Activated naive CD4-positive, alpha-beta T cell treated with anti-CD3 and anti-CD28 coated beads, Interleukin-2, amount 10 ng/mL, durations not matched to agents 7 days and 5 days (primary cell): ENCODE data around the gene PCSK6.
A peak's percentile ranks its signal among the peaks of the same experiment; 100 is the strongest.
"Not testable (repeated sequence)": the region's sequence is repeated elsewhere in the genome, so short reads cannot be mapped to it uniquely, and the experiment has no call there.

Source experiments
- CTCF ChIA-PET: fragments of 350-600 bp; sonication (Branson Sonifier 250); formaldehyde crosslinking; loops from one replicate; lab custom pipeline; 2021; ENCODE audit warnings: antibody characterized with exemption; lab: Charles Lee
- DNase-seq: peaks from one replicate; pipeline ENCODE4 v3.0.0-alpha.2; 2020
- H3K27ac Mint-ChIP-seq: one replicate; pipeline ENCODE4 v1.8.0; 2021; ENCODE audit warnings: mild to moderate bottlenecking, moderate library complexity, mixed read lengths
- H3K27me3 Mint-ChIP-seq: one replicate; pipeline ENCODE4 v1.8.0; 2021; ENCODE audit warnings: mild to moderate bottlenecking, mixed read lengths
- H3K36me3 Mint-ChIP-seq: one replicate; pipeline ENCODE4 v1.8.0; 2021; ENCODE audit warnings: mixed read lengths
- H3K4me1 Mint-ChIP-seq: one replicate; pipeline ENCODE4 v1.8.0; 2021; ENCODE audit warnings: mixed read lengths
- H3K4me3 Mint-ChIP-seq: one replicate; pipeline ENCODE4 v1.8.0; 2021; ENCODE audit warnings: mild to moderate bottlenecking, moderate library complexity, mixed read lengths
- H3K9me3 Mint-ChIP-seq: one replicate; pipeline ENCODE4 v1.8.0; 2021; ENCODE audit warnings: mixed read lengths

Gene PCSK6

DNA sequence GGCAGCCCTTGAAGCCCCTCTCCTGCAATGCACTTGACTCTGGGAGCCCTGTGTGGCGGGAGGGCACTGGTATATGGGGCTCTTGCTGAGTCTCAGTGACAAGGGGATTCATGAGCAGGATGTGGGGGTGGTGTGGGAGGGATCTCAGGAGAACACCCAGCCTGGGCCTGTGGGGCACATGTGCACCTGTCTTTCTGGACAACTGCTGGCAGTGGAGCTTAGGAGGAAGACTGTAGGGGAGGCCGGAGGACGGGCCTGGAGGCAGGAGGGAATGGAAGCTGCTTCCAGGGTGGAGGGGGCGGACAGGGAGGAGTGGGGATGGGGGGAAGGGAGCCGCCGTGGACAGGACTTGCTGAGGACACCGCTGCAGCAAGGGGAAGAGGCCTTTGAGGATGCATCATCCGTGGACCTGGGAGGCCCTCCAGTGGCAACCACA lies 183.7 kb downstream of the PCSK6 start:
- no peak for DNase-seq
- Mint-ChIP-seq H3K4me3 (no peak overlapping the region), H3K27ac (no peak overlapping the region), H3K36me3 (no peaks in the 10 kb centered on the region), H3K4me1 (no peaks in the 10 kb centered on the region), H3K9me3 (no peaks in the 10 kb centered on the region), H3K27me3 (peaks cover 9% of the 10 kb centered on the region)
- CTCF ChIA-PET = interaction anchor here (2.7 to 4.4 kb wide), 2 partner anchors 9 to 15 kb away, joined by 6 to 16 read pairs; no protein-coding TSS in a partner anchor

DNA sequence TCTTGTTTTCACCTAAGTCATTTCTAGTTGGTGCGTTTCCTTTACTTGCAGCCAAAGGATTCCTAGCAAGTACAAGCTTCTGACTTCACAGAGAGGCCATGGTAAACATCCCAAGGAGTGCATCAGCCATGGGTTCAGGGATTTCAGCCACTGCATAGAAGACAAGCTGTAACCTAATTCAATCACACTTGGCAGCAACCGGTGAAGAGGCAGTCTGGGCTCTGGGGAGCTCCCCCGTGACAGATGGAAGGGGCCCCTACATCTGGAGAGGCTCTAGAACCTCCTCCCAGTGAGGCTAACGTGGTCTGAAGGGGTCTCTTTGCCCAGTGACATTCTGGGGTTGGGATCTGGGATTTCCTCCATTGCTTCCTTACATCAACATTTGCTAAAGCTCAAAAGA lies 186.1 kb downstream of the PCSK6 start:
- no peaks in the 10 kb centered on the region for H3K36me3 Mint-ChIP-seq
- H3K27me3 Mint-ChIP-seq = peaks cover 4% of the 10 kb centered on the region
- H3K4me3 Mint-ChIP-seq = no peak overlapping the region
- no peaks in the 10 kb centered on the region for H3K9me3 Mint-ChIP-seq
- CTCF ChIA-PET = interaction anchor here (0.9 to 6.9 kb wide), 6 partner anchors 12 to 338 kb away, joined by 3 to 52 read pairs (median 11); no protein-coding TSS in a partner anchor
- H3K4me1 Mint-ChIP-seq = no peaks in the 10 kb centered on the region
- no peak overlapping the region for H3K27ac Mint-ChIP-seq
- DNase-seq = no peak

DNA sequence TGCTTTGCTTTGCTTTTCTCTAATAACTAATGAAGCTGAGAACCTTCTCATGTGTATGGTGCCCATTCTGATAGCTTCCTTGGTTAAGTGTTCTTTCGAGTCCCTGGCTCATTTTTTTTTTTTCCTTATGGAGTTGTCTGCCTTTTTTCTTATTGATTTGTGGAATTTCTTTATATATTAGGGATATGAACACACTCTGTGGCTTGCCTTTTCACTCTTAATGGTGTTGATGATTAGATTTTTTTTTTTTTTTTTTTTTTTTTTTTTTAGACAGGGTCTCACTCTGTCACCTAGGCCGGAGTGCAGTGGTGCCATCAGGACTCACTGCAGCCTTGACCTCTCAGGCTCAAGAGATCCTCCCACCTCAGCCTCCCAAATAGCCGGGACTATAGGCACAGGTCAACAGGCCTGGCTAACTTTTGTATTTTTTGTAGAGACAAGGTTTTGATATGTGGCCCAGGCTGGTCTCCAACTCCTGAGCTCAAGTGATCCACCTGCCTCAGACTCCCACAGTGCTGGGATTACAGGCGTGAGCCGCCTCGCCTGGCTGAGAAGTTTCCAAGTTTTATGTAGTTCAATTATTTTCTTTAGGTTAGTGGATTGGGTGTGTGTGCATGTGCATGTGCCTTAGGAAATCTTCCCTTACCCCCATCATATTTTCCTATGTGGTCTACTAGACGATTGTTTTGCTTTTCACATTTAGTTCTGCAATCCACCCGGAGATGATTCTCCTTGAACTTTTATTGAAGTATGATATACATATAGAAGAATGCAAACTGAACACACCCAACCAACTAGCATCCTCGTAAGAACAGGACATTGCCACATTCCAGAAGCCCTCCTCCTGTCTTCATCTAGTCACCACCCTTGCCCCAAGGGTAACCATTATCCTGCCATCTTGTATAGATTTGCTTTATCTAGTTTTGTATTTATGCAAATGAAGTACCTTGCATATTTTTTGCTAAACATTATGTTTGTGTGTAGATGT lies 192.8 kb downstream of the PCSK6 start:
- Mint-ChIP-seq H3K9me3 (no peaks in the 10 kb centered on the region), H3K36me3 (peaks cover 18% of the 10 kb centered on the region), H3K4me3 (peak overlapping the region; percentile 87), H3K4me1 (peaks cover 36% of the 10 kb centered on the region), H3K27me3 (no peaks in the 10 kb centered on the region), H3K27ac (no peak overlapping the region)
- no peak for DNase-seq
- CTCF ChIA-PET = interaction anchor here (0.6 to 5.4 kb wide), 7 partner anchors 20 to 370 kb away, joined by 3 to 20 read pairs (median 7); no protein-coding TSS in a partner anchor

DNA sequence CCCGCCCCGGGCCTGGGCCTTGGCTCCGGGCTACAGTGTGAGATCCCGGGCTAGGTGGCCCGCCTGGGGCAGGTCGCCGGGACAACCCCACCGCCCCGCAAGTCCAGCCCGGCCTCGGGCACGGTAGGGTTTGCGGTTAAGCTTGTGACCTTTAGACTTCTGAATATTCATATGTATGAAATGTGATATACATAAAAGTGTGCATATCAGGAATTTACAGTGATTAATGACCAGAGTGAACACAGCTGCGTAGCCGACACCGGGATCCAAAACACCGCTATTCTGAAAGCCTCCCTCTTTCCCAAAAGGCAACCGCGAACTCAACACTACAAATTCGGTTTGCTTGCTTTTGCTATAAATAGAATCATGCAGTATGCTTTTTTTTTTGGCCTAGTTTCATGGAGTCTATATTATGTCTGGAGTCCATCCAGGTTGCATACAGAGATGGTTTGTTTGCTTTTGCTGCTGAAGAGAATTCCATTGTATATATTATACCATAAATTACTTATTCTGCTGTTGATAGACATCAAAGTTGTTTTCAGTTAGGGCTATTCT lies 193.8 kb downstream of the PCSK6 start:
- Mint-ChIP-seq H3K27ac (peak overlapping the region; percentile 91), H3K4me3 (peak overlapping the region; percentile 87), H3K36me3 (peaks cover 21% of the 10 kb centered on the region), H3K9me3 (no peaks in the 10 kb centered on the region), H3K4me1 (peaks cover 40% of the 10 kb centered on the region), H3K27me3 (no peaks in the 10 kb centered on the region)
- CTCF ChIA-PET = interaction anchor here (0.6 to 5.4 kb wide), 9 partner anchors 9 to 371 kb away, joined by 3 to 20 read pairs (median 4); no protein-coding TSS in a partner anchor
- no peak for DNase-seq

DNA sequence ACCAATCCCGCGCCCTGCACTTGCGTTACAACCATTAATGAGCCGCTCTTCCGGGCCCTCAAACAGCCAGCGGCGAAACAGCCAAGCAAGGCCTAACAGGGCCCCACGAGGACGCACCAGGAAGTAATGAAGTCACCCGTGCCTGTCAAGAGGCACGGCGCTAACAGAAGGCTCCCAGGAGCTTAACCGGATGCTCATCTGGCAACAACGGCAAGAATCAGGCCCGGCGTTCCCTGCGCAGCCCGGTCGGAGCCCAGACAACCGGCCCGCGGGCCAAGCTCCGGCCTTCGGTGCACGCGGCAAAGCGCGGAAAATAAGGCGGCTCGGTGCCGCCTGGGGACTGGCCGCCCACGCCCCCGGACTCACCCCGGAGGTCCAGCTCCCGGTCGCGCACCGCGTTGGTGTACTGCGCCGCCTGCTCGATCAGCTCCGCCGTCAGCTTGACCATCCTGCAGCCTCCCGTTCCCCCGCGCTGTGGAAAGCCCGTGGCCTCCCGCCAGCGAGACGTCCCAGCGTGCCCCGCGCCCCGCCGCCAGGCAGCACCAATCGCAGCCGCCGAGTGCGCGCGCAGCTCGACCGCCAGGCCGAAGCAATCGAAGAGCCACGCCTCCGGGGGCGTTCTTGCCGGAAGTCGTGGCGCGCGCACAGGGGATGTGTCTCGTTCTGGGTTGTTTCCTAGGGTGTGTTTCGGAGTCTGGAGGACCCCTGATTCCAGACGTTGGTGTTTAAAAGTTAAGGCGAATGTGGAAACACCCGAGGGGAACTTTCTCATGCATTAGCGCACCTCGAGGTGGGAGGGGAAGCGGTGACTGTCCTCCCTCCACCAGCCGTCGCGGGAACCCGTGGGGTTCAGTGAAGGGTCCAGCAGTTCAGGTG lies 194.5 kb downstream of the PCSK6 start, which contains the start of gene SNRPA1:
SNRPA1 (minus strand) TSS at position 518 of the 876 bp plus-strand sequence; CDS start at position 448, 70 bp downstream.
- Mint-ChIP-seq H3K27ac (peak within 1 kb of the TSS; percentile 91), H3K36me3 (peaks cover 27% of the 10 kb centered on the region), H3K9me3 (no peaks in the 10 kb centered on the region), H3K4me3 (peak within 1 kb of the TSS; percentile 87), H3K27me3 (no peaks in the 10 kb centered on the region), H3K4me1 (peaks cover 45% of the 10 kb centered on the region)
- CTCF ChIA-PET = interaction anchor here (0.9 to 5.4 kb wide), 9 partner anchors 10 to 360 kb away, joined by 3 to 20 read pairs (median 4); no protein-coding TSS in a partner anchor
- peak; percentile 98 for DNase-seq

DNA sequence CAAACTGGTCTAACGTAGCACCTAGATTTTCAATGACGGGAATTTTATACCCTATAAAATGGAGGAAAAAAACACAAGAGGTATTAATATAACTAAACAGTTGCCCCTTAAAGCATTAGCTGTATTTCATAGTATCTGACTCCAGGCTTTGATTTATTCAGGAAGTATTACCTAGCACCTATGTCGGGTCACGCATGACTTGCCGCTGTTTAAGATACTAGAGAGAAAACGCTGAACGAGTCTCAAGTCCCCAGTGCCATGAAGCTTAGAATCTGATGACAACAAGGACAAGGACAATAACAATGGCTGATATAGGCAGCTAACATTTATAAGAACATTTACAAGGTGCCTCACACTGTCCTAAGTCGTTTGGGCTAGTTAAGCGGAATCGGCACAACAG lies 196.4 kb downstream of the PCSK6 start:
- Mint-ChIP-seq H3K4me3 (peak overlapping the region; percentile 87), H3K27me3 (no peaks in the 10 kb centered on the region), H3K27ac (peak overlapping the region; percentile 91), H3K9me3 (no peaks in the 10 kb centered on the region), H3K4me1 (peaks cover 57% of the 10 kb centered on the region), H3K36me3 (peaks cover 38% of the 10 kb centered on the region)
- CTCF ChIA-PET = interaction anchor here (0.9 to 5.4 kb wide), 5 partner anchors 27 to 349 kb away, joined by 3 to 20 read pairs (median 3); no protein-coding TSS in a partner anchor
- DNase-seq = no peak

DNA sequence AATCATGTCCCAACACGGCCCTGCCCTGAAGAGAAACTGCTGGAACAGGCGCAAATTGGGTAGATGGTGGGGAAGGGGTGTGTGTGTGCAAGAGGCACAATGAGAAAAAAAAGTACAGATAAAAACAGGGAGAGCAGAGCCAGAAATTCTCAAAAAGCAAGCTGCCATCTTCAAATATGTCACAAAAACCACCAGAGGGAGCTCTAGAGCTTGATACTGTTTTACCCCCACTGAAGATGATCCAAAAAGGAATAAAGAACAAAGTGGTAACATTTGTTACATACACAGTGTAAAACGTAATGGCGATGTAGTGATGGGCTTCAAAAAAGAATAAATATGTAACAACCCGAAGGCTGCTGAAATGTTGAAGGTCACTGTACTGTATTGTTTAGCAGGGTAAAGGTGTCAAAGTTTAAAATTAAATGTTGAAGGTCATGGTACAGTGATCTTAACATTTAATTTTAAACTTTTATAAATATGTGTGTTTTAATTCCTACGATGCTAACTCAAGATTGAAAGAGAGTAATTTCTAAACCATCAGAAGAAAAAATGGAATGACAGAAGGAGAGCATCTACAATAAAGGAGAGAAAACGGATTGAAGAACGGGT lies 200.5 kb downstream of the PCSK6 start:
- peaks cover 67% of the 10 kb centered on the region for H3K36me3 Mint-ChIP-seq
- peak overlapping the region; percentile 50 for H3K27ac Mint-ChIP-seq
- no peaks in the 10 kb centered on the region for H3K27me3 Mint-ChIP-seq
- H3K4me3 Mint-ChIP-seq = no peak overlapping the region
- DNase-seq = no peak
- CTCF ChIA-PET = interaction anchor here (0.6 to 3.6 kb wide), 20 partner anchors 9 to 371 kb away, joined by 3 to 31 read pairs (median 4); partner anchors contain the start of gene TM2D3
- no peaks in the 10 kb centered on the region for H3K9me3 Mint-ChIP-seq
- peaks cover 54% of the 10 kb centered on the region for H3K4me1 Mint-ChIP-seq

DNA sequence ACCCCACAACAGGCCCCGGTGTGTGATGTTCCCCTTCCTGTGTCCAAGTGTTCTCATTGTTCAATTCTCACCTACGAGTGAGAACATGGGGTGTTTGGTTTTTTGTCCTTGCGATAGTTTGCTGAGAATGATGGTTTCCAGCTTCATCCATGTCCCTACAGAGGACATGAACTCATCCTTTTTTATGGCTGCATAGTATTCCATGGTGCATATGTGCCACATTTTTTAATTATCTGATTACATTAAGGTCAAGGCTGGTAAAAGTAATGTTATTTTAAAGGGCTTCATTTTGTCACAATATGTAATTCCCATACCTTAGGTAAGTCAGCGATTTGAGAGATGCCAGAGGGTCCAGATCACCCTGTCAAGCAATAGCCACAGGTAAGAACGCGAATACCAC lies 202.2 kb downstream of the PCSK6 start:
- not testable (repeated sequence) for DNase-seq, H3K4me3 Mint-ChIP-seq, H3K27me3 Mint-ChIP-seq, H3K9me3 Mint-ChIP-seq
- H3K27ac Mint-ChIP-seq = peak overlapping the region; percentile 24
- CTCF ChIA-PET = interaction anchor here (0.6 to 3.6 kb wide), 10 partner anchors 11 to 367 kb away, joined by 3 to 31 read pairs (median 4); no protein-coding TSS in a partner anchor
- peaks cover 42% of the 10 kb centered on the region for H3K4me1 Mint-ChIP-seq
- H3K36me3 Mint-ChIP-seq = peaks cover 70% of the 10 kb centered on the region

DNA sequence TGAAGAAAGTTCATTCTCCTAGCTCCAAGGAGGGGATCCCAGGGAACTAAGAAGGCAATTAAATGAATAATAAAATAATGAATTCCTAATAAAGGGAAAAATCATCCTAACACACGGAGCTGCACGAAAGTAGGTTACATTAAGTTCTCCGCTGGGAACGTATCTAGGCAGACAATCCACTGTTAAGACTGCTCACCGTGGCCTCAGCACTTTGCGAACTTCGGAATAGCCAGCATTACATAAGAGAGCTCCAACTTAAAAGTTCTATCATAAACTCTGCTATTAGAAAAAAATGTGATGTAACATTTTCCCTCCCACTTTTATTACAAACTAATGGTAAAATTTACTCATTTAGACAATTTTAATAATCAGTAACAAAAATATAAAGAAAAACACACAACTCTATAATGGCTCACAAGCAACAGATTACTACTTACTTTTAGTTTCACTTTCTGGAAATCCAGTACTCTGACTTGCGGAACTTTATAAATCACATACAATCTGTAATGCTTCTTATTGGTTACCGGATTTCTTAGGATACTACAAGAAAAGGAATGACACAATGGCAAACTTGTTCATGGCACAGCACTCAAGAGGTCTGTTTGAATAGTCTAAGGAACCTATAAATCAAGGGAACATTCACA lies 202.9 kb downstream of the PCSK6 start:
- CTCF ChIA-PET = interaction anchor here (1.2 to 2.0 kb wide), 3 partner anchors 28 to 355 kb away, joined by 3 to 5 read pairs (median 3); no protein-coding TSS in a partner anchor
- Mint-ChIP-seq H3K36me3 (peaks cover 72% of the 10 kb centered on the region), H3K27ac (peak overlapping the region; percentile 77), H3K9me3 (no peaks in the 10 kb centered on the region), H3K4me1 (peaks cover 34% of the 10 kb centered on the region), H3K4me3 (no peak overlapping the region), H3K27me3 (no peaks in the 10 kb centered on the region)
- no peak for DNase-seq

DNA sequence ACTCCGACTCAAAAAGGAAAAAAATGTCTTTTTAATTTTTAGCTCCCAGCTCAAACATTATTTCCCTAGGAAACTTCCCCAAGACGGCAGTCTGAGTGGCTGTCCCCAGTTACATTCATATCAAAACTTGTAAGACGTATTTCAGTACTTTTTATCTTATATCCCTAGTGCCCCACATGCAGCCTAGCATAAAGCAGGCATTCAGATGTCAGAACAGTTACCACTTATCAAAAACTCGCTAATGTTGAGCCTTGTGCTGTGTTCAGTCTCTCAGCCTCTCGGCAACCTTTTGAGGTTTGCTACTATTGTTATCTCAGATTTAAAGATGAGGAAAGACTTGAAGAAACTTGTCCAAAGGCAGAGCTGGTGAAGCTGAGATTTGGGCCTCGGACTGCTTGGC lies 205.6 kb downstream of the PCSK6 start:
- Mint-ChIP-seq H3K4me3 (no peak overlapping the region), H3K9me3 (no peaks in the 10 kb centered on the region), H3K27me3 (no peaks in the 10 kb centered on the region), H3K36me3 (peaks cover 72% of the 10 kb centered on the region), H3K27ac (peak overlapping the region; percentile 42), H3K4me1 (peaks cover 20% of the 10 kb centered on the region)
- CTCF ChIA-PET = interaction anchor here (1.1 to 1.8 kb wide), 2 partner anchors 11 to 218 kb away, joined by 4 to 6 read pairs; partner anchors contain the start of gene SNRPA1
- no peak for DNase-seq

DNA sequence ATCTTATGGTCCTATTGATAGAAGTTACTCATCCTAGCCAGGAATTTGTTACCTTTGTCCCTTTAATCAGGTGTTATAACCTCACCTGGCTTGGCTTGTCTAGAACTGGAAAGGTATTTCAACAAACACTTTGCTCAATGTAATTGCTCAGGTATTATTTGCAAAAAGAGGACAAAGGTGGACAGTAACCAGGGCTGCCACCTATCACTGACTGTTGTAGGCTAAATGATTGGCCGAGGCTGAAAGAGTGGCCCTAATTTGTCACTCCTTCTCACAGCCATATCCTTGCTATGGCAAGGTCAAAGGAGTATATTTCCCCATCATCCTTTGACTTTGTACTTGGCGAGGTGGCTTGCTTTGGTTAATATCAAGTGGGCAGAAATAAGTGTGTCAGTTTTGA lies 209.5 kb downstream of the PCSK6 start:
- no peak overlapping the region for H3K27ac Mint-ChIP-seq
- H3K9me3 Mint-ChIP-seq = no peaks in the 10 kb centered on the region
- no peak for DNase-seq
- no peaks in the 10 kb centered on the region for H3K27me3 Mint-ChIP-seq
- CTCF ChIA-PET = interaction anchor here (0.7 kb wide), 1 partner anchor 375 kb away, joined by 3 read pairs; no protein-coding TSS in a partner anchor
- peaks cover 48% of the 10 kb centered on the region for H3K36me3 Mint-ChIP-seq
- no peak overlapping the region for H3K4me3 Mint-ChIP-seq
- H3K4me1 Mint-ChIP-seq = peaks cover 25% of the 10 kb centered on the region

DNA sequence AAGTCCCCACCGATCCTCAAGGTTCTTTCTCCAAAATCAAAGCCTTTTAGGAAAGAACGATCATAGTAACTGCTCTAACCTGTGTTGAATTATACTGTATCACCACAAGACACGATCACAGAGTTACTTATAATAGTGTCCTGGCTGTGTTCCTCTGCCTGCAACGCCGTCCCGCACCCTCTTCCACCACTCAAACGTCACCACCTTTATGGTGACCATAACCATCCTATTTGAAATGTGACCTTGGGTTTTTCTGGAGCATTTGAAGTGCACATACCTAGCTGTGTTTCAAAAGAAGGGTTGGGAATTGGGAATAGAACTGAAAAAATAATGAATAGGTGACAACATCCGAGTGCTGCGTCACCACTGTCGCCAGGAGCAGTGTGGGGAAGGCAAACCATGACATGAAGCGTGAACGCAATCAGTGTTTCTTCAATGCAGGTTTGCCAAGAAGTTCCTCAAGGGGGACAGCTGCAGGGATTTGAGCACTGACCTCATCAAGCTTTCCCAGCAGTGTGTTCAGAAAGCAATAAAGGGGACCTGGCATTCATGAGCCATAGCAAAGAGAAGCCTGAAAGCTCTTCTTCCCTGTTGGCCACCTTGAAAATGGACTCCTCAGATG lies 211.5 kb downstream of the PCSK6 start:
- H3K36me3 Mint-ChIP-seq = peaks cover 55% of the 10 kb centered on the region
- no peaks in the 10 kb centered on the region for H3K27me3 Mint-ChIP-seq
- no peak for DNase-seq
- no peaks in the 10 kb centered on the region for H3K9me3 Mint-ChIP-seq
- H3K4me3 Mint-ChIP-seq = peak overlapping the region; percentile 93
- peak overlapping the region; percentile 85 for H3K27ac Mint-ChIP-seq
- CTCF ChIA-PET = interaction anchor here (0.9 to 1.3 kb wide), 3 partner anchors 12 to 370 kb away, joined by 3 to 5 read pairs (median 3); no protein-coding TSS in a partner anchor
- peaks cover 29% of the 10 kb centered on the region for H3K4me1 Mint-ChIP-seq
